Suppressor macrophage (primary cell): ENCODE measurements around the gene NR1H4.
"Not testable (repeated sequence)": the region's sequence is repeated elsewhere in the genome, so short reads cannot be mapped to it uniquely, and the experiment has no call there.

Experiments
- DNase-seq, 4 experiments: peaks; one replicate each; pipeline ENCODE4 v3.0.0-alpha.2; 2020 to 2022
- total RNA-seq, 17 experiments: gene quantifications; one replicate each; lab custom pipeline; 2026; ENCODE audit warnings: mixed read lengths in 6 of 17, inconsistent platforms in 3 of 17; lab: John Stamatoyannopoulos, UW

NR1H4 gene
- 0 to 2.4 (median 0) reads per million in 17 experiments for total RNA-seq

GRCh38 chr12:100473716-100474150 is at the start of gene NR1H4:
Gene NR1H4, plus strand, starts transcription at chr12:100473866. Its CDS starts 19,458 bp downstream, at chr12:100493324.
- no peak for DNase-seq

GRCh38 chr12:100426145-100426544 is 47.5 kb upstream of the NR1H4 start:
- DNase-seq, result no peak

GRCh38 chr12:100427078-100427477 is 46.6 kb upstream of the NR1H4 start:
- DNase-seq, result peak in 2 of 4 experiments; percentile 16 to 26

GRCh38 chr12:100430251-100430650 is 43.4 kb upstream of the NR1H4 start:
- not testable (repeated sequence) for DNase-seq

GRCh38 chr12:100433701-100434100 is 40.0 kb upstream of the NR1H4 start:
- DNase-seq, result peak in 2 of 4 experiments; percentile 51 to 61

- no peak for DNase-seq
Observed at GRCh38 chr12:100434177-100434576, 39.5 kb upstream of the NR1H4 start.

- DNase-seq, result no peak
Observed at GRCh38 chr12:100435957-100436356, 37.7 kb upstream of the NR1H4 start.

- DNase-seq, result no peak
Observed at GRCh38 chr12:100437038-100437841, 36.4 kb upstream of the NR1H4 start.

- no peak for DNase-seq
Observed at GRCh38 chr12:100439797-100440196, 33.9 kb upstream of the NR1H4 start.

- DNase-seq, result no peak
Observed at GRCh38 chr12:100442403-100442802, 31.3 kb upstream of the NR1H4 start.

- DNase-seq, result no peak
Observed at GRCh38 chr12:100443434-100443833, 30.2 kb upstream of the NR1H4 start.

GRCh38 chr12:100445081-100445481 is 28.6 kb upstream of the NR1H4 start:
- DNase-seq, result peak in 2 of 4 experiments; percentile 3 to 9

GRCh38 chr12:100447381-100447780 is 26.3 kb upstream of the NR1H4 start:
- peak in 2 of 4 experiments; percentile 10 to 26 for DNase-seq

GRCh38 chr12:100448656-100449055 is 25.0 kb upstream of the NR1H4 start:
- no peak for DNase-seq

GRCh38 chr12:100450735-100451134 is 22.9 kb upstream of the NR1H4 start:
- DNase-seq, result no peak

GRCh38 chr12:100453951-100454350 is 19.7 kb upstream of the NR1H4 start:
- no peak for DNase-seq

- DNase-seq, result no peak
Observed at GRCh38 chr12:100455896-100456295, 17.8 kb upstream of the NR1H4 start.

GRCh38 chr12:100458191-100458590 is 15.5 kb upstream of the NR1H4 start:
- DNase-seq, result no peak

GRCh38 chr12:100460702-100461101 is 13.0 kb upstream of the NR1H4 start:
- DNase-seq, result no peak

GRCh38 chr12:100461330-100461973 is 12.2 kb upstream of the NR1H4 start:
- DNase-seq, result no peak

GRCh38 chr12:100463661-100464060 is 10.0 kb upstream of the NR1H4 start:
- no peak for DNase-seq

GRCh38 chr12:100464529-100464928 is 9.1 kb upstream of the NR1H4 start:
- no peak for DNase-seq

- DNase-seq, result no peak
Observed at GRCh38 chr12:100468126-100468525, 5.5 kb upstream of the NR1H4 start.

- no peak for DNase-seq
Observed at GRCh38 chr12:100472325-100472724, 1.3 kb upstream of the NR1H4 start.
